HG02884 (cell line): ENCODE results near the gene ATP6V1B1.

Experiments used
- ATAC-seq: cut with Tn5 transposase; IDR thresholded peaks from one replicate; pipeline ENCODE4 v1.9.1; 2021; ENCODE audit warnings: mild to moderate bottlenecking, moderate library complexity; ENCODE audit not compliant: unreplicated experiment

ATP6V1B1 gene

DNA sequence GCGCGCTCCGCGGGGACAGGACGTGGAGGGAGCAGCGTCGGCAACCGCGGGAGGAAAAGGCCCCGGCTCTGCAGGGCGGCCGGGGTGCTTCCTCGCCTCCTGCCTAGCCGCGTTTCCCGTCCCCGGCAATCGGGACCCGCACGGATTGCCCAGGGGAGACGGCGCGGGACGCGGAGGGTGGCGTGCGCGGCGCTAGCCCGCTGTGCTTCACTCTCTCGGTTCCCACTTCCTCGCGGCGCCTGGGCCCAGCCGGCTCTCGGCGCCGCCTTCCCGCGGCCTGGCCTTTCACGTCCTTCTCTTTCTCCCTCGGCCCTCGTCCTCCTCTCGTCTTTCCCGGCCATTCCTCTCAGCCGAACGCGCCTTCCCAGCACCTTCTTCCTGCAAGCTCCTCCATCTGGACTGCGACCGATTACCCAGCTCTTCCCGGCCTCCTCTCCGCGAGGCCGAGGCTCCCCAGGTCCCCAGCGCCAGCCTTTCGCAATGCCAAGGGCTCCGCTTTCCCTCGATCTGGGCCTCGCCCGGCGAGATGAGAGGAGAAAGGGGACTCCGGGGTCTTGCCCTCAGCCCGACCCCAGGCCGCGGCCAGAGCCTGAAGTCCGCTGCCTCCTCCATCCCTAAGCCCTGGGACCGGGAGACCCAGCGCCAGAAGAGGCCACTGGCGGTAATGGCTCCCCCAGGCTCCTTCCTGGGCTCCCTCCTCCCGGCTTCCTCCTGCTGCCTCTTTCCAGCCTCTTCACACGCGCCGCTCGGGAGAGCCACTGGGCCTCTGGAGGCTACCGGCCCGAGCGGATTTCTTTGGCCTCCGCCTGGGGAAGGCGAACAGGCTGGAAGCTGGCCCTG is 34.3 kb upstream of the ATP6V1B1 start:
- ATAC-seq = no peak

DNA sequence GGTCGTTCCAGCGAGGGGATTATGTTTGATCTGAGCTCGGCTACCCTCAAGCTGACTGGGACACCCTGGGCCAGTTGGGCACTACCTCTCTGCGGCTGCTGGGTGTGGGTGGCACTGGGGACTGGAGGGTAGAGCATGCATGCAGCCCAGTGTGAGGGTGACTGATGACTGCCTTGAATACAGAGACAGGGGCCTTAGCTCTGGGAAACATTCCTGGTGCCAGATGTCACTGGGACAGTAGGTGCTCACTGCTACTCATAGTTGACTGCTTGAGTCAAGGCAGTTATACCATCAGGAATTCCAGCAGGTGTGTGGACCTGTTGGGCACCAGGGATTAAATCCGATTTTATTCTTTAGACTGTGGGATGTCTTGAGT is 33.6 kb upstream of the ATP6V1B1 start:
- no peak for ATAC-seq

DNA sequence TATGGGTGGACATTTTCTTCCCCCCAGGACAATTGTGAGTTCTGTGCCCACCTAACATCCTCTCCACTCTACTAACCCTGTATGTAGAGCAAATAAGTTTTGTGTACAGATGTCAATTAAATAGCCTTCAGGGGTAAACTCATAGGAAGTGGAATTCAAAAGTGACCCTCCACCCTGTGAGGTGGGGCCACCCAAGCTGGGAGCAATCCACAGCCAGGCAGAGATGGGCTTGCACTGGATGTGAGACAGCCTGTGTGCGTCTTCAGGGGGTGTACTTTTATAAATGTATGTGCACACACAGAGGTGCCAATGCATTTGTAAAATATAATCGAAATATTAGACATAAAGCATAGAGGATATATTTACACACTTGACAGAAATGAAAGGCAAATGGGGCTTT is 33.1 kb upstream of the ATP6V1B1 start:
- no peak for ATAC-seq

DNA sequence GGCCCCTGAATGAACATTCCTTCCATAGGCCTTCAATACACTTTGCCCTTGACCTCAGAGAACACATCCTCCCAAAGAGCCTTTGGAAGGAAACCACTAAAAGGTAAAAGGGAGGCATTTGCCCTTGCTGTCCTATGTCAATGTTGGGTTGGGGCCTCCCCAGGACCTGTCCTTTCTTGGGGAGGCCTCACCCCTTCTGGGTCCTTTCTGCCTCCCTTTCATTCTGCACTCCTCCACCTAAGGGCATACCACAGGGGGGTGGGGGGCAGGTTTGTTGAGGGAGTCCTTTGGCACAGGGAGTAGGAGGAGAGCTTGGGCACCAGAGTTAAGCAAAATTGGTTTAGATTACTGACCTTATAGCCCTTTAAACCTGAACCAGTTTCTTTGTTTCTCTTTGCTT is 32.5 kb upstream of the ATP6V1B1 start:
- no peak for ATAC-seq

DNA sequence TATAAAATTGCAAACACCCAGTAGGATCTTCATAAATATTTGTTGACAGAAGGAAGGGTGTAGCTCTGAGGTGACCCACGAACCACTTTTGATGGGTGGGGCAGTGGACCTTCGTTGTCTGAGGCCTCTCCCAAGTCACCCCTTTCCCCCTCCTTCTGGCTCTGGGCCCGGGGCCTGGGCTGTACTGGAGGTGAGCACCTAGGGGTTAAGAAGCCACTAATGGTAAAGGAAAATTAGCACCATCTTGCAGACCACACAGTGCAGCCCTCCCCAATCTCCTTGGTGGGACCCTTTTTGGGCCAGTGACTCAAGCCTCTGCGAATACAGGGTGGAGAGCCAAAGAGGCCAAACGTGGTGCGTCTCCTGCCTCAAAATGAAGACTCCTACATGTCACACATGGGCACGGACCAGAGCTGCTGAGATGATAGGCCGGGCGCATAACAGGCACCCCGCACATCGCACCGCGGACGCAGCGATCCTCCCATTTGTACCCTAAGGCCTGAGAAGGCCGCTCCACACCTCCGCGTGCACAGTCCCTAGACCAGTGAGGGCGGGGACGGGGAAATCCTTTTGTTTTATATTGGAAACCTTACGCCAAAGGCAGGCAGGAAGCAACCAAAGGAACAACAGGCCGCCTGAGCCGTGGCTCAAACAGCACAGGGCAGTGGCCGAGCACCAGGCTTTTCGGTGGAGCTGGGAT is 31.9 kb upstream of the ATP6V1B1 start:
- ATAC-seq = no peak

DNA sequence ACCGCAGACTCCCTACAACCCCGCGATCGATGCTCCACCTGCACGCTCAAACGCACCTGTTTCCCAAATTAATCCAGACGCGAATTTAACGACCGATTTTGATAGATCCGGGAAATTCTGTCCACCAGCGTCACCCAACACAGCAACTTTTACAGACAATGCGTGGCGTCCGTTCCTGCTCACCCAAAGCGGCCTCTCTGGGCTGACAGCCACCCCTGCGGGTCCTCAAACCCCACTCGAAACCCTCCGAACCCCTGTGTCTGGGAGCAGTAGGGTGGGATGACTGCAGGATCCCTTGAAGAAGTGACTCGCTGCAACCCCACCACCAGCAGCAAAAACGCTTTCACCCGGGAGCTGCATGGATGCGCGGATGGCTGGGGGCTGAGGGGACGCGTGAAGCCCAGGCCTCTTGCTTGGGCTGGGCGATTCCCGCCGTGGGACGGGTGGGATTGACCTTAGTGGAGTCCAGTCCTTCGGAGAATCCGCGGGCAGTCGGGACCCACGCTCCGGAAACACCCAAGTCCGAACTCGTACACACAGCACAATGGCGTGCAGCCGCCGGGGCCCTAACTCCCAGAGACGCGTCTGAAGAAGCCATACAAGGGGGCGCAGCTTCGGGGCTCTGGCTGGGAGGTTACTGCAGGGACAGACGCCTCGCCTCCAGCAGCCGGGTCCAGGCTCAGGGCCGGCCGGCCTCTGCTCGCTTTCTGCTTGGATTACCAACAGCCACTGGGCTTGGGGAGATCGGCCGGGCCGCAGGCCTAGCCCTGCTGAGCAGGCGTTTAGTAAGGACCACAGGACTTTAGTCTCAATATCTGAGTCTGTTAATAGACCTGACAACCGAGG is 31.1 kb upstream of the ATP6V1B1 start:
- no peak for ATAC-seq

DNA sequence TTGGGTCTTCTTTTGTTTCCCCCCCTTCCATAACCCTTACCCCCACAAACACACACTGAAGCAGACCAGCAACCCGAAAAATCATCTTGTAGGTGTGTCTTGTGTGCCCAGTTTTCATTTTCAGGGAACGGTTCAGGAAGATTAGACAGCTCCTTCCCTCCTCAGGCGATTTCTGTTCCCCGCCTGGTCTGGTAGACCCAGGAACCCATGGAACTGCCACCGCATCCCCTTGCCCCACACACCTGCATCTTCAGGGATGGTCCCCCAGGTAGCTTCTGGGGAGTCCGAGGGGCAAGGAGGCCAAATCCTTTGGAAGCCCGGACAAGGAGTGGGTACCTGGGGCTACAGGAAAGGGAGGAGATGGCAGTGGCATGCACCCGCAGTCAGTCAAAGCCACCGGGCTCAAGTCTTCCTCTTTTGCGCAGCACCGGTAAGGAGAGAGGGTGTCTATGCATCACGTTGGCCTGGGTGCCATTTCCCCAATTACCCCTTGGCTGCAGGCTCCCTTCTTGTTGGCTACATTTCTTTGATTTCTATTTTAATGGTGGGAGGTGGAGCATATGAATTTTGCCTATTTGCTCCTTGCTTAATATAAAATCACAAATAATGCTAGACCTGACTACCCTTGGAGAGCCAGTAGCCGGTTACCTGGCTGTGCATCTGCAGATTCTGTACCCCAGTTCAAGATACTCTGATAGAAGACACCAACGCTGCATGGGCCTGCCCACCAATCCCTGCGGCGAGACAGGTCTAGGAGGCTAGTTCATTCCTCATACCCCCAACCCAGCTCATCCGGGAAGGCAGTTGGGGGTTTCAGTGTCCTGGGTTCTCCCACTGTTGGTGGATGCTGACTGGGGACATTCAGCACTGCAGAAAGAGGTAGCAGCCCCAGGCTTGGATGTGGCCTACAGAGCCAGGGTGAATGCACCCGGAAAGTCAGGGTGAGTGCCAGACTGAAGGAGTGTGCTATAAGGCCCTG is 30.0 kb upstream of the ATP6V1B1 start:
- ATAC-seq = no peak

DNA sequence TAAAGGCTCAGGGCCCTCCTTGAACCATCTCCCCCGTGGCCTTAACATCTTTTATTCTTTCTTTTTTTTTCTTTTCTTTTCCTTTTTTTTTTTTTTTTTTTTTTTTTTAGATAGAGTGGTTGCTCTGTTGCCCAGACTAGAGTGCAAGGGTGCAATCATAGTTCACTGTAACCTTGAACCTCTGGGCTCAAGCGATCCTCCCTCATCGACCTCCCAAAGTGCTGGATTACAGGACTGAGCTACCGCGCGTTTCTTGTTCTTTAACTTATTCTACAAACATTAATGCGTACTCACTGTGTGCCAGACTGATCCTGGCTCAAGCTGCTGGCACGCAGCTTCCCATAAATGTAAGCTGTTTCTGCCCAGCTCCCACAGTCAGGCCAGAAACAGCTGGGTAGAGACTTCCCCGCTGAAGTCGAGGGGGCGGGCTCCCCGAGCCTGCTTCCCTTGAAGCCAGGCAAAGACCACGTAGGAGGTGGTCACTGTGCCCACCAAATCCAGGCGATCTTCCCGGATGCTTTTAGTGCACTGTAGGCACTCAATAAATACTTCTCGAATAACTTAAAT is 29.2 kb upstream of the ATP6V1B1 start:
- ATAC-seq = no peak

DNA sequence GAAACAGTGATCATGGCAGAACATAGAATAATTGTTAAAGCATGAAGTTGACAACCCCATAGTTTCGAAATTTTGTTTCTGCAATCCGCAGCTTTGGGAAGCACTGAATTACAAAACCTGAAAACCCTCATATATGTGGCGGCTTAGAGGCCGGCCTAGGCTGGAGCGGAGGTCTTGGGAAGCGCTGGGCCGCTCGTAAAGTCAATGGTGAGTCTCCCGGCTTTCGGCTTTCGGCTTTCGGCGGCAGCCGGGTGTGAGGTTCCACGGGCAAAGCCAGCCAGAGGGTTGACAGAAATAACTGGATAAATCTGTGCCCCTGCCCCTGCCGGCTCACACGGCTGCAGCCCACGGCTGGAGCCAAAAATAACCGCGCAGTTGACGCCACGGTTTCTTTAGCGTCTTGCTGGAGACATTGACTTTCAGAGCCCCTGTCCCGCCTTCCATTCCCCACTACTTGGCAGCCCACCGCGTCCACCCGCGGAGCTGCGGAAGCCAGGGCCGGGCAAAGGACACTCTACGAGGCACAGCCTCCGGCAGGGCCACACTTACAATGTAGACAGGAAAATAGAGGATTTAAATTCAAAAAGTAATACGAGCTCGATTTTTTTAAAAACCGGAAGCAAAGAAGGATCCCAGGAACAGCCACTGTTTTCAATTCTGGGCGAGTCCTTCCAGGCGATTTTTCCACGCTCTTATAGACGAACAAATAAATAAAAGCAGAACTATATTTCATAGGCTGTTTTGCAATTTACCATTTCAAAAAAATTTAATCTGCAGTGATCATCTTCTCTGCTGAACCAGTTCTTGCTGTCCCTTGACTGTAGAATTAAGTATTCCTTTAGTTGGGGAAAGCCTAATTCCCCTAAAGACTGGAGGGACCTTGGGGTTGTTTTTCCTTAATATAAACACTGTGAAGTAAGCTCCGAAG is 28.3 kb upstream of the ATP6V1B1 start:
- ATAC-seq = no peak

DNA sequence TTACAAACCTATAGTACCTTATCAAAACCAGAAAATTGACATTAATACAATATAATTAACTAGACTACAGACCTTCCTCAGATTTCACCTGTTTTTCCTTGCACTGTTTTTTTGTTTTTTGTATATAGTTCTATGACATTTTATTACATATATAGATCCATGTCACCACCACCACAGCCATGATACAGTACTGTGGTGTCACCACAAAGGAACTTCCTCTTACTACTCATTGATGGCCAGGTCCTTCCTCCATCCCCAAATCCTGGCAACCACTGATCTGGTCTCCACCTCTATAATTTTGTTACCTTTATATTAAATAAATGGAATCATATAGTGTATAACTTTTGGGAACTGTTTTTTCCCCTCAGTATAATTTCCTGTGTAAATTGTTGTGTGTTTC is 19.4 kb upstream of the ATP6V1B1 start:
- ATAC-seq = no peak

DNA sequence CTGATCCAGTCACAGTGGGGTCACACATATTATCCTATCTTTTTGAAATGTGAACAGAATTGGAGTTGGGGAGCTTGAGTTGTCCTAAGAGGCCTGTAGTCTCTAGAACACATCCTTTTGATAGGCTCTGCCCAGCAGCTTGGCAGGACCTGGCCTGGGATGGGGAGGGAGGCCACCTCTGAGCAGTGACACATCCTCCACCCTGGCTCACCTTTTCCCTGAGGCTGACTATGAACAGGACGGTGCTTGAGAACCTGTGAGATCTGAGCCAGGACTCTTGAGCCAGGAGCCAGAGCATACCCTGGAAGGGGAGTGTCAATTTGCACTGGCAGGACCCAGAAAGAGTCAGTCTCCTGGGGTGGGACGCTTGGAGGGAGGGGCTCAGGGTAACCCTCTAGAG is 17.7 kb upstream of the ATP6V1B1 start:
- ATAC-seq = no peak

DNA sequence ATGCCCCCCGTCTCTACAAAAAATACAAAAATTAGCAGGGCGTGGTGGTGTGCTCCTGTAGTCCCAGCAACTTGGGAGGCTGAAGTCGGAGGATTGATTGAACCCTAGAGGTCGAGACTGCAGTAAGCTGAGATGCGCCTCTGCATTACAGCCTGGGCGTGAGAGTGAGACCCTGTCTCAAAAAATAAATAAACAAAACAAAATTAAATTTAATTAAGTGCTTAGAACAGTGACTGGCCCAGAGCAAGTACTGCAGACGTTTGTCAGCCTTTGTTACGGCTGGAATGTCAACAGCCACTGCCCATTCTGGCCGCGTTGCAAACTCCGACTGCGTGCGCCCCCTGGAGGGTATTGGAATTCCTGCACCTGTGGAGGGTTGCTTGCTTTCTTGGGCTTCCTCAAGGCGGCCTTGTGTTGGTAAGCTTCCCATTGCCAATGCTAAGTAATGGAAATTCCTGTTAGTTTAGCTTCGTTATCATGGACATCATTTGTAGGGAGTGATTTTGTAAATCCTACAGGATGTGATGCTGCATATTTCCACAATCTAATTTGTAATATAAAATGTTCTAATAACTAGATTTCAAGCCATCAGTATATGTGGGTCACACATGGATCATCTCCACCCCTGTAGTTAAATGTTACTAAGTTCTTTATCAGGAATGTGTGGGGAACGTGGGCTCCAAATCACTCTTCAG is 15.9 kb upstream of the ATP6V1B1 start:
- ATAC-seq = peak; percentile 63

DNA sequence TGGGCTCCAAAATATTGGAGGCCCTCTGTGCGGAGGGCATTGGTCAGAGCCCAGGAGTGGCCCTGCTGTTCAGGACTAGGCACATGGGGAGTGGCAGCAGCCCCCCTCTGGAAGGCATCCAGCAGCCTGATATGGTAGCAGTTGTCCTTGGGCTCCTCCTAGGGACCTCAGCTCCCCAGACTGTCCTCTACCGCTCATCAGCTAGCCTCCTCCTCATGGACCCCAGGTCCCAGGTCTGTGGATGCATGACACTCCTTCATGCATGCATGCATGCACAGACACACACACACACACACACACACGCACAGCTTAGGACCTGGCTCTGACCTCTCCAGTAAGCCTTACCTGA is 15.4 kb upstream of the ATP6V1B1 start:
- ATAC-seq = no peak

DNA sequence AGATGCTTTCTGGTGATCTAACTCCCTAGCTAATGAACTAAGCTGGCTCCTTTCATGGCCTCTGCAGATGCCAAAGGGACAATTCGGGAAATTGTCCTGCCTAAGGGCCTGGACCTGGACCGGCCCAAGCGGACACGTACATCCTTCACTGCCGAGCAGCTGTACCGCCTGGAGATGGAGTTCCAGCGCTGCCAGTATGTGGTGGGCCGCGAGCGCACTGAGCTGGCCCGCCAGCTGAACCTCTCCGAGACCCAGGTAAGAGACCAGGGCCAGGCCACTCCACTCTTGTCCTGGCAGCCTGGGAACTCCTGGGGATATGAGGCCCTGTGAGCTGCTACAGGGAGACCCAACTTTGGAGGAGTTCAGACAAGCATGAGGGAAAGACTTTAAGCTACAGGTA is 14.7 kb upstream of the ATP6V1B1 start:
- ATAC-seq = no peak

DNA sequence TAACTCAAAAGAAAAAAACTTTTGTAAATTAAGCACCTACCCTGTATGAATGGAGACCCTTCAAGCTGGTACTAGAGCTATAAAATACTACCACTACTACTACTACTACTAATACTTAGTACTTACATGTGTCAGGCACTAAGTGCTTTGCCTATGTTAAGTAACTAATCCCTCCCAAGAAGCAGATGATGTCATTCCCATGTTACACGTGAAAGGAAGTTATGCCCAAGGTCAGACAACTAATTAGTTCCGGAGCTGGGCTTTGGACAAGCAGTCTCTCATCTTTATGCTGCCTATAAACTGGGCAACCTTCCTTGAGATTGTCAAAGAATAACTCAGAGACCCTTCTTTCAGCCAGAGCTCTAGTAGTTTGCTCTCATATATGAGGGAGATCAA is 13.9 kb upstream of the ATP6V1B1 start:
- ATAC-seq = no peak

DNA sequence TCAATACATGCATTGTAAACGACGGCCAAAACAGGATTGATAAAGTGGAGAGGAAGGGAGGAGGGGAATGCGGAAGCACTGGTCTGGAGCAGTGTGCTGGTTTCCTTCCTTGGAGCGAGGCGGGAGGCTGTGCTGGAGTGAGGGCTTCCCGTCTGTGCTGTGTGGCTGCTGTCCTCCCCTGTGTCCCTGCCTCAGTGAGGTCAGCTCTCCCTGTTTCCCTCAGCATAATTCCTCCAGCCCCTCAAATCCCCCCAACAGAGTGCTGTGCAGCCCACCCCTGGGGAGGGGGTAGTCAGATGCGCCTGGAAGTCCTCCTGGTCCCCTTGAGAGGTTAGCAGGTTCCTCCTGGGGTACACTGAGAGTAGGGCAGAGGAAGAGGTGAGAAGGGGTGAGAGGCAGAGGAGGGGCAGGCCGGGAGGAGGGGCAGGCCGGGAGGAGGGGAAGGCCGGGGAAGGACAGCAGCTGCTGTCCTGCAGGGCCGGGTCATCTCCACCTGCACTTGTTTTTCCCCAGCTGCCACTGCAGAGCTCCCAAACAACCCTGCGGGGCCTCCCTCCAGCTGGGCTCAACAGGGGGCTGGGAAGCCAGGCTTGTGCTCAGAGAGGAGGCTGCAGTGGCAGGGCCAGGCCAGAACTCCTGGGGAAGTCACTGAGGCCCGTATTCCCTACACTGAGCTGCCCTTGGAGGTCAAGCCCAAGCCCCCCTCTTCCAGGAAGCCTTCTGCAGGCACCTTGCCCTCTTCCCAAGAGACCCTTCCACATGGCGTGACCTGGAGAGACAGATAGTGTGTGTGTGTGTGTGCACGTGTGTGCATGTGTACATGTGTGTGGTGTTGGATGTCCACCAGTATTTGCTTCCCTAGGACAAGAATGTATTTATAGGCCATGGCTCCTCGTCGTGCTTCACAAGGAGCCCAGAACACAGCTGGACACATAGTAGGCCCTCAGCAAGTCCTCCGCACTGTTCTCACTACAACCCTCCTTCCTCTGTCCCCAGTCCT is 13.2 kb upstream of the ATP6V1B1 start:
- no peak for ATAC-seq

DNA sequence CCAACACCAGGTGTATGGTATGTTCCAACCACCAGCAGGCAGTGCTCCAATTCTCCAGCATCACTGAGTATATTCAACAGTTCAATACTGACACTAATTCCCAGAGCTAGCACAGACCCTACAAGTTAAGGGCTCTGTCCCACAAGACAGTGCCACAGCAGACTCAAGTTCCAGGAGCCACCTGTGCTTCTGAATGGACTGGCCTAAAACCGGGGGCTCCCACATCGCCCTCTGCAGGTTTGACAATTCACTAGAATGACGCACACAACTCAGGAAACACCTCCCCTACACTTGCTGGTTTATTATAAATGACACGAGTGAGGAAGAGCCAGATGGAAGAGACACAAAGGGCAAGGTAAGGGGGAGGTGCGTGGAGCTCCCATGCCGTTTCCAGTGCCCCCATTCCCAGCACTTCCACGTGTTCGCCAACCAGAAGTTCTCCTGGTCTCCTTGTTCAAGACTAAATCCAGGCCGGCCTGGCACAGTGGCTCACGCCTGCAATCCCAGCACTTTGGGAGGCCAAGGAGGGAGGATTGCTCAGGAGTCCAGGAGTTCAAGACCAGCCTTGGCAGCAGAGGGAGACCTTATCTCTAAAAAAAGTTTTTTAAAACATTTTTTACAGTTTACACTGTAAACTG is 12.2 kb upstream of the ATP6V1B1 start:
- ATAC-seq = no peak
